Measurements from ENCODE around the gene ANKRD12.

GRCh38 chr18:9174302-9174701 is 37.7 kb downstream of the ANKRD12 start:
- TF ChIP-seq, protein P1, sequence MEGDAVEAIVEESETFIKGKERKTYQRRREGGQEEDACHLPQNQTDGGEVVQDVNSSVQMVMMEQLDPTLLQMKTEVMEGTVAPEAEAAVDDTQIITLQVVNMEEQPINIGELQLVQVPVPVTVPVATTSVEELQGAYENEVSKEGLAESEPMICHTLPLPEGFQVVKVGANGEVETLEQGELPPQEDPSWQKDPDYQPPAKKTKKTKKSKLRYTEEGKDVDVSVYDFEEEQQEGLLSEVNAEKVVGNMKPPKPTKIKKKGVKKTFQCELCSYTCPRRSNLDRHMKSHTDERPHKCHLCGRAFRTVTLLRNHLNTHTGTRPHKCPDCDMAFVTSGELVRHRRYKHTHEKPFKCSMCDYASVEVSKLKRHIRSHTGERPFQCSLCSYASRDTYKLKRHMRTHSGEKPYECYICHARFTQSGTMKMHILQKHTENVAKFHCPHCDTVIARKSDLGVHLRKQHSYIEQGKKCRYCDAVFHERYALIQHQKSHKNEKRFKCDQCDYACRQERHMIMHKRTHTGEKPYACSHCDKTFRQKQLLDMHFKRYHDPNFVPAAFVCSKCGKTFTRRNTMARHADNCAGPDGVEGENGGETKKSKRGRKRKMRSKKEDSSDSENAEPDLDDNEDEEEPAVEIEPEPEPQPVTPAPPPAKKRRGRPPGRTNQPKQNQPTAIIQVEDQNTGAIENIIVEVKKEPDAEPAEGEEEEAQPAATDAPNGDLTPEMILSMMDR (IDR thresholded peaks at IDR 0.05; ENCODE audit: insufficient read depth, low read length, poor library complexity, severe bottlenecking), result no peak
- no peak for TF ChIP-seq EZH2phosphoT487 (conservative IDR thresholded peaks at IDR 0.05; ENCODE audit: low read length)
